Neural cell (in vitro differentiated cells): Measurements from ENCODE around the gene ETFA.

Experiments
- EP300 ChIP-seq: fragments of 450-650 bp; conservative IDR thresholded peaks from 2 replicates; pipeline ENCODE4 v1.6.1; 2014; ENCODE audit warnings: antibody characterized with exemption, mild to moderate bottlenecking, moderate library complexity; ENCODE audit not compliant: poor library complexity, severe bottlenecking
- EZH2 ChIP-seq: fragments of 200-600, 300-800 bp; shearing (Covaris generic), sonication (generic); IDR thresholded peaks from 2 replicates; pipeline ENCODE4 v1.6.1; 2014; ENCODE audit warnings: antibody characterized with exemption, low read length, borderline replicate concordance, mild to moderate bottlenecking; ENCODE audit not compliant: insufficient read depth, poor library complexity, severe bottlenecking
- POLR2AphosphoS5 ChIP-seq: IDR thresholded peaks from 2 replicates; pipeline ENCODE4 v1.6.1; 2012
- TF ChIP-seq, protein P1 (sequence below): IDR thresholded peaks from 2 replicates; pipeline ENCODE4 v1.6.1; 2012; ENCODE audit warnings: borderline replicate concordance
- TF ChIP-seq, protein P2 (sequence below): fragments of 450-650 bp; IDR thresholded peaks from 2 replicates; pipeline ENCODE4 v1.5.1; 2014; ENCODE audit warnings: antibody characterized with exemption, mild to moderate bottlenecking, moderate library complexity; ENCODE audit not compliant: poor library complexity, severe bottlenecking

DNA sequence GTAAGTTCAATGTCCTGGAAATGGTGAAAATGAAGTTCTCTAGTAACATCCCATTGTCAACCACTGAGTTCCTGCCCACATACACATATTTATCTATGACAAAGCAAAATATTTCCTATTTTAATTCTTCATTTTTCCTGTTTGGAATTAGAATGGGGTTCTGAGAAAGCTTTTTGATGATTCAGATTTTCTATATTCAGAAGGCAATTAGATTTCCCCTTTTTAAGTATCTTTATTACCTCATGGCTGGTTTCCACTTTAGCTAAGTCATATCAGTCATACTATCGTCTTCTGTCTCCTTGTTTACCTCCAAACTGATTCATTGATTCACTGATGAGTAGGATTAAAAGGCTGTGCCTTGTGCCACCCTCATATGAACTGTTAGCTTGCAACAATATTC is 17.9 kb downstream of the ETFA start:
- TF ChIP-seq, protein P1, sequence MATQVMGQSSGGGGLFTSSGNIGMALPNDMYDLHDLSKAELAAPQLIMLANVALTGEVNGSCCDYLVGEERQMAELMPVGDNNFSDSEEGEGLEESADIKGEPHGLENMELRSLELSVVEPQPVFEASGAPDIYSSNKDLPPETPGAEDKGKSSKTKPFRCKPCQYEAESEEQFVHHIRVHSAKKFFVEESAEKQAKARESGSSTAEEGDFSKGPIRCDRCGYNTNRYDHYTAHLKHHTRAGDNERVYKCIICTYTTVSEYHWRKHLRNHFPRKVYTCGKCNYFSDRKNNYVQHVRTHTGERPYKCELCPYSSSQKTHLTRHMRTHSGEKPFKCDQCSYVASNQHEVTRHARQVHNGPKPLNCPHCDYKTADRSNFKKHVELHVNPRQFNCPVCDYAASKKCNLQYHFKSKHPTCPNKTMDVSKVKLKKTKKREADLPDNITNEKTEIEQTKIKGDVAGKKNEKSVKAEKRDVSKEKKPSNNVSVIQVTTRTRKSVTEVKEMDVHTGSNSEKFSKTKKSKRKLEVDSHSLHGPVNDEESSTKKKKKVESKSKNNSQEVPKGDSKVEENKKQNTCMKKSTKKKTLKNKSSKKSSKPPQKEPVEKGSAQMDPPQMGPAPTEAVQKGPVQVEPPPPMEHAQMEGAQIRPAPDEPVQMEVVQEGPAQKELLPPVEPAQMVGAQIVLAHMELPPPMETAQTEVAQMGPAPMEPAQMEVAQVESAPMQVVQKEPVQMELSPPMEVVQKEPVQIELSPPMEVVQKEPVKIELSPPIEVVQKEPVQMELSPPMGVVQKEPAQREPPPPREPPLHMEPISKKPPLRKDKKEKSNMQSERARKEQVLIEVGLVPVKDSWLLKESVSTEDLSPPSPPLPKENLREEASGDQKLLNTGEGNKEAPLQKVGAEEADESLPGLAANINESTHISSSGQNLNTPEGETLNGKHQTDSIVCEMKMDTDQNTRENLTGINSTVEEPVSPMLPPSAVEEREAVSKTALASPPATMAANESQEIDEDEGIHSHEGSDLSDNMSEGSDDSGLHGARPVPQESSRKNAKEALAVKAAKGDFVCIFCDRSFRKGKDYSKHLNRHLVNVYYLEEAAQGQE, result no peak
- TF ChIP-seq, protein P2, sequence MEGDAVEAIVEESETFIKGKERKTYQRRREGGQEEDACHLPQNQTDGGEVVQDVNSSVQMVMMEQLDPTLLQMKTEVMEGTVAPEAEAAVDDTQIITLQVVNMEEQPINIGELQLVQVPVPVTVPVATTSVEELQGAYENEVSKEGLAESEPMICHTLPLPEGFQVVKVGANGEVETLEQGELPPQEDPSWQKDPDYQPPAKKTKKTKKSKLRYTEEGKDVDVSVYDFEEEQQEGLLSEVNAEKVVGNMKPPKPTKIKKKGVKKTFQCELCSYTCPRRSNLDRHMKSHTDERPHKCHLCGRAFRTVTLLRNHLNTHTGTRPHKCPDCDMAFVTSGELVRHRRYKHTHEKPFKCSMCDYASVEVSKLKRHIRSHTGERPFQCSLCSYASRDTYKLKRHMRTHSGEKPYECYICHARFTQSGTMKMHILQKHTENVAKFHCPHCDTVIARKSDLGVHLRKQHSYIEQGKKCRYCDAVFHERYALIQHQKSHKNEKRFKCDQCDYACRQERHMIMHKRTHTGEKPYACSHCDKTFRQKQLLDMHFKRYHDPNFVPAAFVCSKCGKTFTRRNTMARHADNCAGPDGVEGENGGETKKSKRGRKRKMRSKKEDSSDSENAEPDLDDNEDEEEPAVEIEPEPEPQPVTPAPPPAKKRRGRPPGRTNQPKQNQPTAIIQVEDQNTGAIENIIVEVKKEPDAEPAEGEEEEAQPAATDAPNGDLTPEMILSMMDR, result no peak
- TF ChIP-seq EZH2 (no peak), POLR2AphosphoS5 (no peak), EP300 (no peak)
